Muscle layer of colon (tissue), 2 donors: Measurements from ENCODE around the gene SPSB3.
A peak's percentile ranks its signal among the peaks of the same experiment; 100 is the strongest.

Experiments
- H3K27ac ChIP-seq: one replicate; pipeline ENCODE4 v1.7.0; 2013; ENCODE audit warnings: low read depth, mild to moderate bottlenecking, low read length, moderate library complexity
- H3K27me3 ChIP-seq, 2 donors: one replicate each; pipeline ENCODE4 v1.7.0; 2013; ENCODE audit warnings: low read length in 2 of 2, mild to moderate bottlenecking in 2 of 2; ENCODE audit not compliant: insufficient read depth in 2 of 2, control insufficient read depth in 1 of 2
- H3K36me3 ChIP-seq: one replicate; pipeline ENCODE4 v1.7.0; 2013; ENCODE audit warnings: mild to moderate bottlenecking, low read length; ENCODE audit not compliant: insufficient read depth
- H3K4me1 ChIP-seq: one replicate; pipeline ENCODE4 v1.7.0; 2013; ENCODE audit warnings: mild to moderate bottlenecking, low read length; ENCODE audit not compliant: insufficient read depth
- H3K4me3 ChIP-seq, 2 donors: one replicate each; pipeline ENCODE4 v1.7.0; 2013; ENCODE audit warnings: low read length in 2 of 2, low read depth in 1 of 2, mild to moderate bottlenecking in 1 of 2, moderate library complexity in 1 of 2
- H3K9ac ChIP-seq: one replicate; pipeline ENCODE4 v1.7.0; 2013; ENCODE audit warnings: low read length
- H3K9me3 ChIP-seq: one replicate; pipeline ENCODE4 v1.7.0; 2013; ENCODE audit warnings: mild to moderate bottlenecking, low read length
- donor health status: abdominal sarcoma.
- donor health status: Adenocarcinoma of cecum.

SPSB3 gene

DNA sequence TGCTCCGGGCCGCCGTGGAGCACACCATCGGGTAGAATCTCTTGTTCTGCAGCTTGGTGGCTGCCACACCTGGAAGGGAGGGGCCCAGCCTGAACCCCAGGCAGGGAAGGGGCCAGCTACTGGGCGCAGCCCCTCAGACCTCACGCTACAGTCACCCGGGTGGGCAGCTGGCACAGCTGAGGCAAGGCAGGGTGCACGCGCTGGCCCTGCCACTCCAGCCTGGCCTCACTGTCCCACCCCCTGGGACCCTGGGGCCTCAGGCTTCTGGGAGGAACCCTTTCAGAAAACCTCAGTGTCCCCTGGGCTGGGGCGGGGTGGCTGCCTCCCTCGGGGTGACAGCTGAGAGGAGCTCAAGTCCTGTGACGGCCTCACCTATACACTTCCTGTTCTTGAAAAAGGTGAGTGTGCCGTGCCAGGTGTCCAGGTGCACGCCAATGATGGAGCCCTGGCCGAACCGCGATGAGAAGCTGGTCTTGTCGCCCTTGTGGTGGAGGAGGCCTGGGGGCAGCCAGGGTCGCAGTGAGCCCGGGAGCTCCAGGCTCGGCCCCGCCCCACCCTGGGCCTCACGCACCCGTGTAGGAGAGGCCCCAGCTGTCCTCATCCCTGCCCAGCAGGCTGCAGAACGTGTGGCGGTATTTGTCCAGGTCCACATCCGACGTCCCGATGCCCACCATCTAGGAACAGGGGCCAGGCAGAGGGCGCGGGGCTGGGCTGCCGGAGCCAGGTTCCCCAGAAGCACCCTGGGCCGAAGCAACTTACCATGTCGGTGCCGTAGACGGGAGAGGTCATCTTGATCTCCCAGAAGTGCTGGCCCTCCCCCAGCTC, 4.8 kb downstream of the SPSB3 start:
- Histone ChIP-seq H3K36me3 (peaks cover 29% of the 10 kb centered on the region), H3K4me1 (peaks cover 28% of the 10 kb centered on the region)

DNA sequence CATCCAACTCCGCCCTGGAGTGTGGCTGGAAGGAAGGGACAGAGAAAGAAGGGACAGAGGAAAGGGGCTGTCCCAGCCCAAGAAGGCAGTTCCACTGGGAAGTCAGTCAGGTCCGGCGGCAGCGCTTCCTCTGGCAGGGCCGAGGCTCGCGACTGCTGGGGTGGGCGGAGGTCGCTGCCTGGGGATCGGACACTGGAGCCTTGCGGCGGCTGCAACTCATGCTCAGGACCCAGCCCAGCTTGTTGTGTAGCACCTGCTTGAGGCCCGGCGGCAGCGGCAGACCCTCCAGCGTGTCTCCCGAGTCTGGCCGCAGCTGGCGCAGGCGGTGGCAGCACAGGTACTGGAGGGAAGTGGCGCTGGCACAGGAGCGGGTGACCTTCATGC, 5.4 kb downstream of the SPSB3 start:
- Histone ChIP-seq H3K27me3 (no peaks in the 10 kb centered on the region), H3K27ac (no peak overlapping the region), H3K36me3 (peaks cover 29% of the 10 kb centered on the region), H3K4me3 (no peak overlapping the region), H3K9ac (no peak overlapping the region), H3K9me3 (no peaks in the 10 kb centered on the region), H3K4me1 (peaks cover 31% of the 10 kb centered on the region)

More for the DNA sequence above, 4.8 kb downstream of the SPSB3 start:
- Histone ChIP-seq H3K9ac (no peak overlapping the region), H3K27me3 (no peaks in the 10 kb centered on the region), H3K27ac (no peak overlapping the region), H3K9me3 (no peaks in the 10 kb centered on the region), H3K4me3 (no peak overlapping the region)

DNA sequence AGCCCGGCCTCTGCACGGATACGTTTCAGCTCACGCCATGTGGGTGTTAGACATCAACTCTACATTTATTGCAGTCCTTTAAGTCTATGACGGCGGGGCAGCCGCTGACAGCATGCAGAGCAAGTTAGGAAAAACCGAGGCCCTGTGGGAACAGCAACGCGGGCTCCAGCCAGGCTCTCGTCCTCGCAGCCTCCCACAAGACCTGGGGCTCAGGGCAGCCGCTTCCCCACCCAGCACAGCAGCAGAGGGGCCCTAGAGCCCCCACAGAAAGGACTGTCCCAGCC, 5.8 kb downstream of the SPSB3 start:
- no peak overlapping the region for H3K4me3 ChIP-seq
- H3K36me3 ChIP-seq: peaks cover 29% of the 10 kb centered on the region
- no peaks in the 10 kb centered on the region for H3K9me3 ChIP-seq
- H3K4me1 ChIP-seq: peaks cover 33% of the 10 kb centered on the region
- no peak overlapping the region for H3K9ac ChIP-seq
- no peaks in the 10 kb centered on the region for H3K27me3 ChIP-seq
- no peak overlapping the region for H3K27ac ChIP-seq

DNA sequence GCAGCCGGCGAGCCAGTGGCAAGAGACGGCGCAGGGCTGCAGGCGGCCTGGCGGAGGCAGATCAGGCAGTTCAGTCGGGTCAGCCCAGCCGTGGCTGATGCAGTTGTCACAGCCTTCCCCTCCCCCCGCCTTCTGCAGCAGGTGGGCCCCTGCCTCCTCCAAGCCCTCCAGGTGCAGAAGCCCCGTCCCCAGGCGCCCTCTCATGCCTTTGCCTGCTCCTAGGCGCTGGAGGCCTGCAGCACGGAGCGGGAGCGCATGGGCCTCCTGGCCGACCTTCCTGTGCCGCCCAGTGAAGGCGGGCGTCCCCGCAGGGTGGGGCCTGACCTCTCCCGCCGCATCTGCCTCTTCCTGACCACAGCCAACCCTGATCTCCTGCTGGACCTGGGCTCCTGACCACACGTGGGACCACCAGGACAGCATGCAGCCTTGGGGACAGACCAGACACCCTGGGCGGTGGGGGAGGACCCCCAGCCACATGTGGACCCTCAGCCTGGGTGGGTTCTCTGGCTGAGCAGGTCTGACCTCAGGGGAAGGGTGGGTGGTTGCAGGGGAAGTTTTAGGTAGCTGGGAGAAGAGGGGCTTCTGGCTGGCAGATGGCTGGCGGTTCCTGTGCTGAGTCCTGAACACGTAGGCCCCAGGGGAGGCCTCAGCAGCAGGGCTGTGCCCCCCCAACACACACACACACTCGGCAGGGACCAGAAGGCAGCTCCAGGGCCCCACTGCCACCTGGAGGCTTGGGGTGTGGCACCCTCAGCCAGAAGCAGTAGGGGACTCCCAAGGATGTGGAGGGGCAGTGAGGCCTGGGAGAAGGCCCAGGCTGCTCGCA, 6.3 kb downstream of the SPSB3 start:
- H3K27me3 ChIP-seq: no peaks in the 10 kb centered on the region

DNA sequence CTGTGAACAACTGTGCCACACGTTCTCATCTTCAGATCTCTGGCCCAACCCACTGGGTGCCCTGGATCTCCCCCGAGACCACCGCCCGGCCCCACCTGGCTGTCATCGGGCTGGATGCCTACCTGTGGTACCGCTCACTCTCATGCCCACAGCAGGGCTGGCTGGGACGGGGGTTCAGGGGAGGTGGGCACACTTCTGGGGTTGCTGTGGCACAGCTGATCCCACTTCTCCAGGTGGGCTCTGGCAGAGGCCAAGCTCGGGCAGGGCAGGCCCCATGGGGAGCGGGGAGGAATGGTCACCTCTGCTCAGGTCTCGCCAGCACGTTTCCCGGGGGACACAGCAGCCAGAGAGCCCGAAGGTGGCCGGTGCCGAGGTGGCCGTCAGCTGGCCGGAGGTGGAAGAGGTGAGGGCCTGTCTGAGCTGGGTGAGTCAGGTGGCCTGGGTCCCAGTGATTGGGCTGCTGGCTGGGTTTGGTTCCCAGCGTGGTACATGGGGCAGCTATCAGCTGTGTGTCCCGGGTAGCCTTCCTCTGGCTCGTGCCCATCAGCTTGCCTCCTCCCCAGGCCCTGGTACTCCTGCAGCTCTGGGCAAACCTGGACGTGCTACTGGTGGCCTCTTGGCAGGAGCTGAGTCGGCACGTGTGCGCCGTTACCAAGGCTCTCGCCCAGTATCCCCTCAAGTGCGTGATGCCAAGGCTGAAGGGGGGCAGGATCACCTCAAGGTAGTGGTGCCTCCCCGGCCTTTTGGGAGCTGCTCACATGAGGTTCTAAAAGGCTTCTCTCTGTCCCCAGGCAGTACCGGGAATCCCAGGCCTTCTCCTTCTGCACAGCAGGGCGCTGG, 7.1 kb downstream of the SPSB3 start:
- Histone ChIP-seq H3K27ac (no peak overlapping the region), H3K4me1 (peaks cover 24% of the 10 kb centered on the region)

More for the DNA sequence above, 6.3 kb downstream of the SPSB3 start:
- H3K27ac ChIP-seq: no peak overlapping the region
- H3K9ac ChIP-seq: no peak overlapping the region
- no peaks in the 10 kb centered on the region for H3K9me3 ChIP-seq
- H3K4me3 ChIP-seq: no peak overlapping the region
- peaks cover 27% of the 10 kb centered on the region for H3K4me1 ChIP-seq
- H3K36me3 ChIP-seq: peaks cover 29% of the 10 kb centered on the region

DNA sequence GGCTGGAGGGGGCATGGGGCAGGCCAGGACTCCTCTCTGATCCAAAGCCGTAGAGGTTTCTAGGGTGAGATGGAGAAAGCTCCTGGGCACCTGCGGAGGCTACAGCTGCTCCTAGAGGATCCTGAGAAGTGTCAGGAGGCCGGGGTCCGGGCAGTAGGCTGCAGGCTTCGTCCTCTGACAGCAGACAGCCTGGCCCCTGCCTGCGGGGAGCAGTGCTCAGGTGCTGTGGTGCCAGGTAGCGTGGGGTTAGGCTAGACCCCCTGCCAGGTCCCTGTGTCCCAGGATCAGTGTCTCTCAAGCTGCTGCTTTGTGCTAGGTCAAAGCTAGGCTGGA, 8.0 kb downstream of the SPSB3 start:
- Histone ChIP-seq H3K9ac (no peak overlapping the region), H3K27ac (no peak overlapping the region), H3K4me1 (peaks cover 29% of the 10 kb centered on the region), H3K27me3 (no peaks in the 10 kb centered on the region), H3K36me3 (peaks cover 23% of the 10 kb centered on the region), H3K9me3 (no peaks in the 10 kb centered on the region), H3K4me3 (peak overlapping the region in 1 of 2 donors; percentile 92)

More for the DNA sequence above, 7.1 kb downstream of the SPSB3 start:
- no peaks in the 10 kb centered on the region for H3K27me3 ChIP-seq
- H3K4me3 ChIP-seq: no peak overlapping the region
- no peak overlapping the region for H3K9ac ChIP-seq
- no peaks in the 10 kb centered on the region for H3K9me3 ChIP-seq
- peaks cover 23% of the 10 kb centered on the region for H3K36me3 ChIP-seq

DNA sequence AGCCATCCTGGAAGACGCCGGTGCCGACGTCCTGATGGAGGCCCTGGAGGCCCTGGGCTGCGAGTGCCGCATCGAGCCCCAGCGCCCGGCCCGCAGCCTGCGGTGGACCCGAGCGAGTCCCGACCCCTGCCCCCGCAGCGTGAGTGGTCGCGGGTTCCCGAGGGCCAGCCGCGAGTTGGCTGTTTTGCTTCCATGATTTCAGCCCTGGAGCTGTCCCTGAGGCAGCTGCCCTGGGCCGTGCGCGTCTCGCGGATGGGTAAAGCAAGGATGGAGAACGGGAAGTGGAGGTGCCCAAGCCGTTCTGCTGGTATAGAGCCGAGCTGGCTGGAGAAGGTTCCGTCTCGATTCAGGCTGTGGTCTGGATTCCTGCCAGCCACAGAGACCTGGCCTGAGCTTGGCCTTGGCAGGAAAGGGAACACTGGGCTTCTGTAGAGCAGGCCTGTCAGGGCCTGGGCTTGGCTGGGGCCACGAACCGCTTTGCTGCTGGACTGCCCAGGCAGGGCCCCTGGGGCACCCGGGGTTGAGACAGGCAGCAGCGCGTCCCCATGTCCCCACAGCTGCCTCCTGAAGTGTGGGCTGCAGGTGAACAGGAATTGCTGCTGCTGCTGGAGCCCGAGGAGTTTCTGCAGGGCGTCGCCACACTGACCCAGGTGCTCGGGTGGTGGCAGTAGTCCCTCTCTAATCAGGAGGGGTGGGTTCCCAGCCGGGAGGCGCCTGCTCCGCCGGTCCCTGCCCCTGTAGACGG, 8.5 kb downstream of the SPSB3 start:
- Histone ChIP-seq H3K27ac (peak overlapping the region; percentile 75), H3K4me3 (peak overlapping the region; percentile 83 to 92), H3K9ac (peak overlapping the region; percentile 57), H3K9me3 (no peaks in the 10 kb centered on the region), H3K4me1 (peaks cover 29% of the 10 kb centered on the region), H3K27me3 (no peaks in the 10 kb centered on the region), H3K36me3 (peaks cover 23% of the 10 kb centered on the region)

DNA sequence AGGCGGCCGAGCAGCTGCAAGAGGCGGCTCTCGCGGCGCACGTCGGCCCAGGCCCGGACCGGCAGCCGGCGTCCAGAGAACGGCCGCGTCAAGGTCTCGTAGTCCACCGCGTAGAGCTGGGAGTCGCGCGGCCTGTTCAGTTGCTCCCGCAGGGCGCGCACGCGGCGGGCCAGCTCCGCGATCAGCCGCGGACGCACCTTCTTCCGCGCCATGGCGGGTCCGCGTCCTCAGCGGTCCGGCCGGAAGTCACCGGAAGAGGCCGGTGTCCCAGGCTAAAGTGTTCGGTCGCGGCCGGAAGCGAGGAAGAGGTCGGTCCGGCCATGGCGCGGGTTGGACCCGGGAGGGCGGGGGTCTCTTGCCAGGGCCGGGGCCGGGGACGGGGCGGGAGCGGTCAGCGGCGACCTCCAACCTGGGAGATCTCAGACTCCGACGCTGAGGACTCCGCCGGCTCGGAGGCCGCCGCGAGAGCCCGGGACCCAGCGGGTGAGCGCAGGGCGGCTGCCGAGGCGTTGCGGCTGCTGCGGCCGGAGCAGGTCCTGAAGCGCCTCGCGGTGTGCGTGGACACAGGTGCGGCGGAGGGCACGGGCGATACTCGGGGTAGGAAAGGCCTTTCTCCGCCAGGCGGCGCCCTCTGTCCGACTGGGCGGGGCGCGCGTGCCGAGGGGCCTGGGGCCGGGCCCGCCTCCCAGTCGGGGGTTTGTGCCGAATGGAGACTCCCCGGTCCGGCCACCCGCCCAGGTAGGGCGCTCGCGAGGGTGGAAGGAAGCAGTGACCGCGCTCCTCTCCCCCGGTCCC, 9.3 kb downstream of the SPSB3 start, which contains the start of gene MRPS34:
TSS of gene MRPS34 (minus strand) at position 227 of the 795 bp plus-strand sequence. CDS start at position 212, 15 bp downstream.
- Histone ChIP-seq H3K27me3 (no peaks in the 10 kb centered on the region), H3K36me3 (peaks cover 24% of the 10 kb centered on the region), H3K27ac (peak within 1 kb of the TSS; percentile 75), H3K4me1 (peaks cover 29% of the 10 kb centered on the region), H3K9me3 (no peaks in the 10 kb centered on the region), H3K4me3 (peak within 1 kb of the TSS; percentile 83 to 92), H3K9ac (peak within 1 kb of the TSS; percentile 57)

DNA sequence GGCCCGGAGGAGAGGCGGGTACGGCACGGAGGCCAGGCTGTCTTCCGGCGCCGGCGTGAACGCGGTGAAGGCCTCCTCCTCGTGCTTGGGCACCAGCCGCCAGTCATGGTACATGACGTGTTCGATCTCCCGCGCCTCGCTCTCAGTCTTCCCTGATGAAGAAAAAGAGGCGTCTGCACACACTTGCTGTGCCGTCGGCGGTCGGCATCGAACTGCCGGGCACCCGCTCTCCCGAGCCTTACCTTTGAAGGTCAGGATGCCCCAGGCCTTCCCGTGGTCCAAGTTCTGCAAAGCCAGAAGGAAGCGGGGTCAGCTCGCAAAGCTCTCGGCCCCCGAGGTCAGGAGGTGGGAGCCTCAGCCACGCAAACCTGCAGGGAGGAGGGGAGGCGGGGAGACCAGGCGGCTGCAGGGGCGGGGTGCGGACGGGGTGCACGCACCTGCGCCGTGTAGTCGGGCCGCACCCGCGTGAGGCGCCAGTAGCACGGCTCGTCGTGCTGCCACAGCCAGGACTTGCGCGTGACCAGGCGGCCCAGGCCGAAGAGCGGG, 9.9 kb downstream of the SPSB3 start, which contains the start of gene EME2:
TSS of gene EME2 (plus strand) at position 449 of the 546 bp plus-strand sequence. CDS start 418 bp downstream, outside the sequence.
- H3K9ac ChIP-seq: peak within 1 kb of the TSS; percentile 57
- peaks cover 29% of the 10 kb centered on the region for H3K4me1 ChIP-seq
- H3K27me3 ChIP-seq: no peaks in the 10 kb centered on the region
- H3K9me3 ChIP-seq: no peaks in the 10 kb centered on the region
- H3K27ac ChIP-seq: peak within 1 kb of the TSS; percentile 75
- peak within 1 kb of the TSS; percentile 83 to 92 for H3K4me3 ChIP-seq
- peaks cover 26% of the 10 kb centered on the region for H3K36me3 ChIP-seq

DNA sequence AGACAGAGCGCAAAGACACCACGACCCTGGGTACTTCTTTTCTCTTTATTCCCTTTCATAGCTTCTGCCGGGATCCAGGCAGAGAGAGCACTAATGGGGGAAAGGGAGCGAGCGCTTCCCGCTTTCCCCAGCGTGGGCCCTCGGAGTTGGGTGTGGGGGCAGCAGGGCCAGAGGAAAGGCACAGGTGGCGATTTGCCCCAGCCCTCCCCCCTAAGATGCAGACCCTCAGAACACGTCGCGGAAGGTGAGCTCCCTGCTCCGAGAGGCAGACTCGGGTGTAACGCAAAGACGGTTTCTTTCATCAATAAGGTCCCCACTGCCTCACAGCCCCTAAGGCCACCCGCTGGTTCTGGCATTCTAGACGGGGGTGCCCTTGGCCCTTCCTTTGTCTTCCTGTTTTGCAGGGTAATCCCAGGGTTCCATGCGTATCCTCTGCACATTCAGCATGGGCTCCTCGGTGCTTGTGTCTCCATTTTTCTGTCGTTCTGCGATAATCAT, 10.5 kb downstream of the SPSB3 start:
- Histone ChIP-seq H3K9me3 (no peaks in the 10 kb centered on the region), H3K9ac (peak overlapping the region; percentile 33), H3K27ac (peak overlapping the region; percentile 73), H3K36me3 (peaks cover 28% of the 10 kb centered on the region), H3K4me3 (peak overlapping the region; percentile 83 to 92), H3K4me1 (peaks cover 29% of the 10 kb centered on the region), H3K27me3 (no peaks in the 10 kb centered on the region)
